ENCODE results near the gene ITLN1.
"Not testable (repeated sequence)": the region's sequence is repeated elsewhere in the genome, so short reads cannot be mapped to it uniquely, and the experiment has no call there.

The ITLN1 gene

DNA sequence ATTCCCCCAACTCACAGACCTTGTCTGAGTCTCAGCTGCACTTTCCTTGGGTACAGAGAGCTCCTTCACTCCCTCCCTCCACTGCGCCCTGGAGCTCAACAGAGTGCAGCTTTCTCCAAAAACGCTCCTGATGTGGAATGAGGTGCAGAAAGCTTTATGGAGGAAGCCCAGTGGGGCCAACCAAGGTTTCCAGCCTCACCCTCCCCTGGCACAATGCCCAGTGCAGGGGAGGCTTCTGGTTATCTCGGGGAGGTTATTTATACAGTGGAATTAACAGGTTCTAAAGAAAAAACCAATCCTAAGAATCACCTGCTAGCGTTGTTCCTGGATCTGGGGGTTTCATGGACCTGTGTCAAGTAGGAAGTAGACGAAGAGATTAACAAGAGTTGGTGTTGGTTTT lies at the start of gene ITLN1:
ITLN1 (minus strand) TSS at position 139 of the 400 bp plus-strand sequence. CDS start 303 bp downstream, outside the sequence.
- FAIRE-seq: no peak

DNA sequence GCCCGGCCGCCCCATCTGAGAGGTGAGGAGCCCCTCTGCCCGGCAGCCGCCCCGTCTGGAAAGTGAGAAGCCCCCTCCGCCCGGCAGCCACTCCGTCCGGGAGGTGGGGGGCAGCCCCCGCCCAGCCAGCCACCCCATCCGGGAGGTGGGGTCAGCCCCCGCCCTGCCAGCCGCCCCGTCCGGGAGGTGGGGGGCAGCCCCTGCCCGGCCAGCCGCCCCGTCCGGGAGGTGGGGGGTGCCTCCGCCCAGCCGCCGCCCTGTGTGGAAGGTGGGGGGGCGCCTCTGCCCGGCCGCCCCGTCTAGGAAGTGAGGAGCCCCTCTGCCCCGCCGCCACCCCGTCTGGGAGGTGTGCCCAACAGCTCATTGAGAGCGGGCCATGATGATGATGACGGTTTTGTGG lies 48.3 kb upstream of the ITLN1 start:
- not testable (repeated sequence) for FAIRE-seq

DNA sequence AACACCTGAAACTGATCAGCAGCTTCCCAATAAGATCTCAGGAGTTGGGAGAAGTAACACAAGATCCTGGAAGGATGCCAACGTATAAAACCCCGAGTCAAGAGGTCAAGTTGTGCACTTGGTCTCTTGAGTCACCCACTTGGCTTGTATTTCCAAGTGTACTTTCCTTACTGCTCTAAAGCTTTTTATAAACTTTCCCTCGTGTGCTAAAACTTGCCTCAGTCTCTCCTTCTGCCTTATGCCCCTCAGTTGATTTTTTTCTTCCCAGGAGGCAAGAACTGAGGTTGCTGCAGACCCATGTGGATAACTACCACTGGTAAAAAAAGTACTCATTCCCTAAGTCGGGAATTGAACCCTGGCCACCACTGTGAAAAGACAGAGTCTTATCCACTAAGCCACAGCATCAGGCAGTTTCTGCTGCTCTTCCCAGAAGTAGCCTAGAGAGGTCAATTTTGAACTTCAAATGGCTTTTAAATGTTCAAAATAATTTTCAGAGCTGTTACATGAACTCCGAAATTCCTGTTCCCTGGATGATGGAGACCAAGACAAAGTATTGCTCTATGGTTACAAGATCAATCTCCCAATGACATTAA lies 40.8 kb upstream of the ITLN1 start:
- FAIRE-seq: no peak

DNA sequence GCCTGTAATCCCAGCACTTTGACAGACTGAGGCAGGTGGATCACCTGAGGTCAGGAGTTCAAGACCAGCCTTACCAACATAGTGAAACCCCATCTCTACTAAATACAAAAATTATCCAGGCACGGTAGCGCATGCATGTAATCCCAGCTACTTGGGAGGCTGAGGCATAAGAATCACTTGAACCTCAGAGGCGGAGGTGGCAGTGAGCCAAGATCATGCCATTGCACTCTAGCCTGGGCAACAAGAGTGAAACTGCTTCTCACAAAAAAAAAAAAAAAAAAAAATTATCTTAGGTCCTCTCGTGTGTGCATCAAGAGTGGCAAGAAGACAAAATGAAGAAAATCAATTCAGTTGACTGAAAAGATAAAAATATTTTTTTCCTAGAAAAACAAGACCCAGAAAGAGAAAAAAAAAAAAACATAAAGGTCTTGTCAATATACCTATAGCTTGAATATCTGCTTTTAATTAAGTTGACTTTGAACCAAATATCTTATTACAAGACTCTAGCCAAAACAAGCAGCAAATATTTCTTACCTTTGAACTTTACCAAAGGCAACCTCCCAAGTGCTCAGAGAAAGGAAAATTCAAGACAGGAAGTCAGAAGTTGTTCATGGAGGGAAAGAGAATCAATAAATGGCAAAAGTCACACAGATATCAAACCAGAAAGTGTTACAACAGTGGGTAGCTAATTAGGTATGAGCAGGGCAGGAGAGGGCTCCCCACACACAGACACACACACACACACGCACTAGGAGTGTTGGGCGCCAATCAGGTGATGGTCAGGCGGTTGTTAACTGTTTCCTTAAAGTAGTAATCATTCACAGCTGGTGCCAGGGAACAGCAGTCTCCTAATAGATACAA lies 40.0 kb upstream of the ITLN1 start:
- FAIRE-seq: no peak

DNA sequence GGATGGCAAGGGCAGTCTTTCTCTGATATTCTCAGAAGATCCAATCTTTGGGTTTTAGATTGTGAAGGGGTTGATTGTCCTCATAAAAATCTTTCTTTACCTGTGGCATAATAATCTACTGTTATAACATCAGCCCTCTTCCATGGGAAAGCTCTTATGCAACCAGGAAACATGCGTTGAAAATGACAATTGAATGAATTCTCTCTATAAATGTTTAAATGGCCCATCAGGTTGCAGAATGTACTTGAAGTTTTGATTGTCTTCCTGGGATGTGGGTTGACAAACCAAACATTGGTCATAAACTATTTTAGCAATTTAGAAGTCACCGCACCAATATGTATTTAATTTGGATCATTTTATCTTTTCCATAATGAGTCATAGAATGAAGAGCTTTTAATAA lies 31.7 kb upstream of the ITLN1 start:
- FAIRE-seq: no peak

DNA sequence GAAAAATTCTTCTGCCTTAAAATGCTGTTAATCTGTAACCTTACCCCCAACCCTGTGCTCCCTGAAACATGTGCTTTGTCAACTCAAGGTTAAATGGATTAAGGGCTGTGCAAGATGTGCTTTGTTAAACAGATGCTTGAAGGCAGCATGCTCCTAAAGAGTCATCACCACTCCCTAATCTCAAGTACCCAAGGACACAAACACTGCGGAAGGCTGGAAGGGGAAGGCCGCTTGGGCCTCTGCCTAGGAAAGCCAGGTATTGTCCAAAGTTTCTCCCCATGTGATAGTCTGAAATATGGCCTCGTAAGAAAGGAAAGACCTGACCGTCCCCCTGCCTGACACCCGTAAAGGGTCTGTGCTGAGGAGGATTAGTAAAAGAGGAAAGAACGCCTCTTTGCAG lies 28.2 kb upstream of the ITLN1 start:
- not testable (repeated sequence) for FAIRE-seq

DNA sequence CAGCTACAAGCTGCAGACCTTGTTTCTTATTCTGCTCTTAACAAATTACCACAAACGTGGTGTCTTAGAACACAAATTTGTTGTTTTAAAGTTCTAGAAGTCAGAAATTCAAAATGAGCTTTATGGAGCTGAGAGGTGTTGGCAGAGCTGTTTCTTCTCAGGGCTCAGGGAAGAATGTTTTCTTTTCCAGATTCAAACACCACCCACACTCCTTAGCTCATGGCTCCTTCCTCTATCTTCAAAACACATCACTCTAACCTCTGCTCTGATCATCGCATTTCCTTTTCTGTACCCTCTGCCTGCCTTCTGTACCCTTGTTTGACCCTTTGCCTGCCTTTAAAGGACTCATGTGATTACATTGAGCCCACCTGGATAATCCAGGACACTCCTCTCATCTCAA lies 26.9 kb upstream of the ITLN1 start:
- FAIRE-seq: no peak

DNA sequence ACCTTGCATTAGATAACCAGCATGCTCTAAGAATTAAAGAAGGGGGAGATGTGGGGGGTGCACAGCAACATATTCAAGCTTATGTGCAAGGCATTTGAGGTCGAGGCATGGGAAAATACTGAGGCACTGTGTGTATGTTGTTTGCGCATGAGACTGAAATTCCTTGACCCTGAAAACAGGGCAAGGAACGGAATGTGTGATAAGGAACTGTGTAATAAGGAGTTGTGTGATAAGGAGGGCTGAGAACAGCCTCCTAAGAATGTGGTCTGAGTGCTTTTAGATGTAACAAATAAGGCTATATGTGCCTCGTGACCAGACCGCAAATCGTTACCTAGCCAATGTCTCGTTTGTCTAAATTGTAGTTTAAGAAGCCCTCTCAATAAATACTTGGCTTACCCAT lies 26.5 kb upstream of the ITLN1 start:
- no peak for FAIRE-seq

DNA sequence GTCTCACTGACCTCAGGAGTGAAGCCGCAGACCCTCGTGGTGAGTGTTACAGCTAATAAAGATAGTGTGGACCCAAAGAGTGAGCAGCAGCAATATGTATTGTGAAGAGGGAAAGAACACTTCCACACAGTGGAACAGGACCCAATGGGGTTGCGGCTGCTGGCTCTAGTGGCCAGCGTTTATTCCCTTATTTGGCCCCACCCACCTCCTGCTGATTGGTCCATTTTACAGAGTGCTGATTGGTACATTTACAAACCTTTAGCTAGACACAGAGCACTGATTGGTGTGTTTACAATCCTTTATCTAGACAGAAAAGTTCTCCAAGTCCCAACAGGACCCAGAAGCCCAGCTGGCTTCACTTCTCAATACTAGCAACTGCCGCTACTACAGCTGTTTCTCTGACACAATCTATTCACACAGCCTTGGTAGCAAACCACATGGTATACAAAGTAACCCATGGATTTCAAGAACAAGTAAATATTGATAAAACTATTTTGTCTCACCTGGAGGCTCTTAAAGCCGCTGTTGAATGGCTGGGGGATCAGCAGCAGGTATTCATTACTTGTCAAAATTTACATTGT lies 25.3 kb upstream of the ITLN1 start:
- FAIRE-seq: no peak

DNA sequence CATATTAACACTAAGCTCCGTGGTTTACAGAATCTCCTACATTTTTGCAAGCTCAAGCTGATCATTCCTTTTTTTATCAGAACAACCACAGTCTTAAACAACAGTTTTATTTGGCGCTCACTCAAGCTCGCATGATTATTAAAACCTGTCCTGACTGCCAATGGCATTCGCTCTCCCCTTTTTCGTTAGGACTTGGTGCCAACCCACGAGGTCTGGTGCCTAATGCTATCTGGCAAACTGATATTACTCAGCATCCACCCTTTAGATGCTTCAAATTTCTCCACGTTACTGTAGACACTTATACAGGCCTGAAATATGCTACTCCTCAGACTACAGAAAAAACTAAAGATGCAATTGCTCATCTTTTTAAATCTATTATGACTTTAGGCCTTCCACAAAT lies 23.0 kb upstream of the ITLN1 start:
- no peak for FAIRE-seq

DNA sequence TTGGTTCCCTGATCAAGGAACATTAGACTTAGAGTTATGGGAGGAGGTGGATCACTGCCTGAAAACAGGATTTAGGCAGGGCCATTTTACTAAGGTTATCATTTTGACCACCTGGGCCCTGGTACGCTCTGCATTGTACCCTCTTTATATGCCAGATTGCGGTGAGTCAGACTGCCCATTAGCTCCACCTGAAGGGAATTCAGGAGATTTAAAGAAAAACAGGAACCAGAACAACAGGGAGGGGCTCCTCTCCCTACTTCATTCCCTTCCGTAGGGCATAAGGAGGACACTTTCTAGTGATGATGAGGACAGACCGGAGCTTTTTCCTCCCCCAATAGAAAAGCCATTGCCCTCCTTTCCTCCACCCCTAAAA lies 20.6 kb upstream of the ITLN1 start:
- FAIRE-seq: no peak

DNA sequence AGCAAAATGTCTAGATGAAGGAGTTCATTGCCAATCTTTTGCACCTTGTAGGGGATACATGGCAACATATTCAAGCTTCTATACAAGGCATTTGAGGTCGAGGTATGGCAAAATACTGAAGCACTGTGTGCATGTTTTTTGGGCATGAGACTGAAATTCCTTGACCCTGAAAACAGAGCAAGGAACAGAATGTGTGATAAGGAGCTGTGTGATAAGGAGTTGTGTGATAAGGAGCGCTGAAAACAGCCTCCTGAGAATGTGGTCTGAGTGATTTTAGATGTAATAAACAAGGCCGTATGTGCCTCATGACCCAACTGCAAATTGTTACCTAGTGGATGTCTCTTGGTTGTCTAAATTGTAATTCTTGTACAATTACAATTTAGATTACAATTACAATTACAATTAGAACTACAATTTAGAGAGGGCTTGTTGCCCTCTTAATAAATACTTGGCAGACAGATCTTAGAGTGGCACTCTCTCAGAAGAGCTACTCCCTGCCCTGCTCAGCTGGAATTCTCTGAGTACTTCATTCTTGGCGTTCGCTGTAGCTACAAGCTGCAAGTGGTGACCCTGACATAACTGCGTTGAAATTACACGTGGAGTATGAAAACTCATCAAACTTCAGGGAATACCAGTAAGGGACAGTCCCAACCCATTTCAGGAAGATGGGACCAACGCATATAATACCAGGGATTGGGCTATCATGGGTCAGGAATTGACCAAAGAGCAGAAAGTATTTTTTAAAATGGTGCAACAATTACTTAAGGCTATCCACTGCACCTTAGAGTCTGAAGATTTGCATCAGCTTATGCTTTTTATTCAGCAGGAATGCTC lies 20.0 kb upstream of the ITLN1 start:
- FAIRE-seq: no peak

DNA sequence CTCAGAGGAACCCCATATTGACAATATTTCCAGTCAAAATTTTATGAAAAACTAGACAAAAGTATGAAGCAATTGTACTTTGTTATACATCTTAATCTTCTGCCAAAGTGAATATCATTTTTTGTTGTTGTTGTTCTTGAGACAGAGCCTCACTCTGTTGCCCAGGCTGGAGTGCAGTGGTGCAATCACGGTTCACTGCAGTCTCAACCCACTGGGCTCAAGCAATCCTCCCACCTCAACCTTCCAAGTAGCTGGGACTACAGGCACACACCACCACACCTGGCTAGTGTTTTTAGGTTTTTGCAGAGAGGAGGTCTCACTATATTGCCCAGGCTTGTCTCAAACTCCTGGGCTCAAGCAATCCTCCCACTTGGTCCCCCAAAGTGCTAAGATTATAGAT lies 17.3 kb upstream of the ITLN1 start:
- not testable (repeated sequence) for FAIRE-seq

DNA sequence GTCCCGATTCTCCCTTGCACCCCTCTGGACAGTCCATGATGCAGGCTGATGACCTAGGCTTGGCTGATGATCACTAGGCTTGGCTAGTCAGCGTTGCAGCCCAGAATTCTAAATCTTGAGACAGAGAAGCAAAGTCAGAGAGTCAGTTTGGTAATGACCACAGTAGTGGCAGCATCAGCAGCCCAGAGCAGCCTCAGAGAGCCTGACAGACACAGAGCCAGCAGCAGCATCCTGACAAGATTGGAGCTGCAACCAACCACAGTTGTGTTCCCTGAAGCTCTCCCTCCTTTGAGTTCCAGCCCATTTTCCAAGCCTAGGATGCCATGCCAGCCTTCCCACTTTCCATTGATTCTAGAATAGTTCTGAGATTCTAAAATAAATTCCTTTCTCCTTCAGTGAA lies 16.8 kb upstream of the ITLN1 start:
- FAIRE-seq: no peak

DNA sequence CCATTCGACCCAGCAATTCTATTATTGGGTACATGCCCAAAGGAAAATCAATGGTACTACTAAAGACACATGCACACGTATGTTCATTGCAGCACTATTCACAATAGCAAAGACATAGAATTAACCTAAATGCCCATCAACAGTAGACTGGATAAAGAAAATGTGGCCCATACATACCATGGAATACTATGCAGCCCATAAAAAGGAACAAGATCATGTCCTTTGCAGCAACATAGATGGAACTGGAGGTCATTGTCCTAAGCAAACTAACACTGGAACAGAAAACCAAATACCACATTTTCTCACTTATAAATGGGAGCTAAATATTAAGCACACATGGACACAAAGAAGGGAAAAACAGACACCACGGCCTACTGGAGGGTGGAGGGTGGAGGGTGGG lies 15.7 kb upstream of the ITLN1 start:
- not testable (repeated sequence) for FAIRE-seq

DNA sequence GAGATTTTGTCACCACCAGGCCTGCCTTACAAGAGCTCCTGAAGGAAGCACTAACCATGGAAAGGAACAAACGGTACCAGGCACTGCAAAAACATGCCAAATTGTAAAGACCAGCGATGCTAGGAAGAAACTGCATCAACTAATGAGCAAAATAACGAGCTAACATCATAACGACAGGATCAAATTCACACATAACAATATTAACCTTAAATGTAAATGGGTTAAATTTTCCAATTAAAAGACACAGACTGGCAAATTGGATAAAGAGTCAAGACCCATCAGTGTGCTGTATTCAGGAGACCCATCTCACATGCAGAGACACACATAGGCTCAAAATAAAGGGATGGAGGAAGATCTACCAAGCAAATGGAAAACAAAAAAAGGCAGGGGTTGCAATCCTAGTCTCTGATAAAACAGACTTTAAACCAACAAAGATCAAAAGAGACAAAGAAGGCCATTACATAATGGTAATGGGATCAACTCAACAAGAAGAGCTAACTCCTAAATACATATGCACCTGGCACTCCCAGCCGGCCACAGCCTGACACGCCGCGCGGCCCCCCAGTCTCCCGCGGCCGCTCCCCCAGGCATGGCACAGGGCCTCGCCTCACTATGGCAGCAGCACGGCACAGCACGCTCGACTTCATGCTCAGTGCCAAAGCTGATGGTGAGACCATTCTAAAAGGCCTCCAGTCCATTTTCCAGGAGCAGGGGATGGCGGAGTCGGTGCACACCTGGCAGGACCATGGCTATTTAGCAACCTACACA lies 9.6 kb upstream of the ITLN1 start:
- not testable (repeated sequence) for FAIRE-seq

DNA sequence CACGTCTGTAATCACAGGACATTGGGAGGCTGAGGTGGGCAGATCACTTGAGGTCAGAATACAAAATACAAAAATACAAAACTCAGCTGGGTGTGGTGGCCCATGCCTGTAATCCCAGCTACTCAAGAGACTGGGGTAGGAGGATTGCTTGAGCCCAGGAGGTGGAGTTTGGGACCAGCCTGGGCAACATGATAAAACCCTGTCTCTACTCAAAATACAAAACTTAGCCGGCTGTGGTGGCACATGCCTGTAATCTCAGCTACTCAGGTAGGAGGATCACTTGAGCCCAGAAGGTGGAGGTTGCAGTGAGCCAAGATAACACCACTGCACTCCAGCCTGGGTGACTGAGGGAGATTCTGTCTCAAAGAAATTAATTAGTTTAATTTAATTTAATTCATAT lies 6.5 kb upstream of the ITLN1 start:
- FAIRE-seq: no peak

DNA sequence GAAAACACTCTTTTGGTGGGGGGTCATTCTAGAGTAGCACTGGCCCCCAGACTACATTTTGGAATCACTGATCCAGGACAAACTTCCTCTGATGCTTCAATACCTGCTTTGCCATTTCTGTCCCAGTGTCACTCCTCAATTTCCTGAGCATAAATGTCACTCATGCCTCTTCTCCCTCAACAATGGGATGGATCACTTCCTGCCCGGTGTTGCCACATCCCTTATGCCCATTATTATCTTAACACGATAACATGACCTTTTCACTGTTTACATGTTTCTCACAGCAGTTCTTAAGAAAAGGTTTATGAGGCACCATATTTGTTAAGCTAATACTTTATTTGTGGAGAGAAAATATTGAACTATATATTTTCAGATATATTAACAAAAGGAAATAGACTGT lies 3.9 kb upstream of the ITLN1 start:
- no peak for FAIRE-seq

DNA sequence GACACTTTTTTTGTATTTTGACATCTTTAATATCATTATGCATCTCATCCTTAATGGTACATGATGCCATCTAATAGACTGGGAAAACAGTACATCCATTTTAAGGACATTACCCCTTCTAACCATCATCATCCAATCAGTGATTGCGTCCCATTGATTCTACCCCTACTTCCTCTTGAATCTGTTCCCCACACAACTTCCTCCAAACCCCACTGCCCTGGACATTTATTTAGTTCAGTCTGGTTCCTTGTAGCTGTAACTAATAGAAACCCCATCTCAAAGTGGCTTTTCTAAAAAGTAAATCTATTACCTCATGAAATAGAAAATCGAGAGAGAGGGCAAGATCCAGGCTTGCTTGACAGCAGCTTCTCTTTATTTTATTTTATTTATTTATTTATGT lies 2.1 kb upstream of the ITLN1 start:
- FAIRE-seq: no peak

DNA sequence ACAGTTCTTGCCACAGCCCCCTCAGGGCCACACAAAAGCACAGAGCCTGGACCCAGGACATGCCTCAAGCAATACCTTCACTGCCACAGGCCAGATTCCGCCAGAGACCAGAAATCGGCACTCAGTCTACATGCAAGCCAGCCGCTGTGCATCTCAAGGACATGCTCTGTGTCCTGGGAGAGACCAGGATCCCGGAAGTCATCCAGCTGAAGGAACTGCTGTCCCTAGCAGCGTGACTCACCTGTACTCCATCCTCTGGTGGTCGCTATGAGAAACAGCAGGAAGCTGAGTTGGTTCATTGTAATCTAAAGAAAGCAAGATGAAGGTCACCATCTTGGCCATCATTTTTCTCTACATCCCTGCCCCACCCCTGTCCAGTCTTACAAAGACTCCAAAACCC lies 401 bp downstream of the ITLN1 start:
- FAIRE-seq: no peak

DNA sequence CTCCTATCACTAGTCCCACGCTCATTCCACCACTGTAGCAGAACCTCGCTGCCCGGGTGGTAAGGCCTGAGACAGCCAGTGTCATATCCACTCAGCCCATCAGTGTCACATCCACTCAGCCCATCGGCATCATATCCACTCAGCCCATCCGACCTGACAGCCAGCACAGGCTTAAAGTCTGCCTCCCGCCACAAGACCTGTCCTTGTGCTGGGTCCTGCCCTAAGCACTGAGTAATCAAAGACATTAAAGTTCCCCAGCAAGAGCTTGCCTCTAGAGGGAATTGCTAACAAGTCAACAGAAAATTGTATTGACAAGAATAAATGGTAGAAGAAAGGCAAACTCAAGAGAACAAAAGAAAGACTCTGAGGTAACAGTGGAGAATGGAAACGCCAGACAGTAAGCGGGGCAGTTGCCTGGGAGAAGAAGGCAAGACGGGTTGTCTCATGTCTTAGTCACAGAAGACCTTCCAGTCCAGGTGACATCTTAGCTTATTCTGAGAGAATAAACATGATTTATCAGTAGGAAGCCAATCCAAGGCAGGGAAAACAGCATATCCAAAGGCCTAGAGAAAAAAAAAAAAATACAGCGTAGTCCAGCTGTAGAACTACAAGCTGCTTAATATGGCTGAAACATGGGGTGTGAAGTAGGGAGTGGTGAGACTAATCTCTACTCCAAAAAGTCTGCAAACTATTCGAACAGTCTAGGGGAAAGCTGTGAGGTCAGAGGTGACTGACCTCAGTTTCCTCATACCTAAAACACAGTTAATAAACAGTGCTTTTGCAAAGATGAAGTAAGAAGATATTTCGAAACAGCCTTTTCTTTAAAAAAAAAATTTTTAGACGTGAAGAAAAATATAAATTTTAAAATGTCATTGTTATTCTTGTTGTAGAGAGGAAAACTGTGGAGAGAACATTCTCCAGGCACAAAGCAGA lies 1.1 kb downstream of the ITLN1 start:
- FAIRE-seq: no peak
